Measurements from ENCODE around the gene UBTD1. TPM values are rescaled to one million over a fixed set of nuclear protein-coding genes. Genes with fewer than 3 reads are reported as not detected.

The UBTD1 gene, protein sequence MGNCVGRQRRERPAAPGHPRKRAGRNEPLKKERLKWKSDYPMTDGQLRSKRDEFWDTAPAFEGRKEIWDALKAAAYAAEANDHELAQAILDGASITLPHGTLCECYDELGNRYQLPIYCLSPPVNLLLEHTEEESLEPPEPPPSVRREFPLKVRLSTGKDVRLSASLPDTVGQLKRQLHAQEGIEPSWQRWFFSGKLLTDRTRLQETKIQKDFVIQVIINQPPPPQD
- 37.8 and 52.3 TPM in 2 replicates for total RNA-seq

GRCh38 chr10:97498841-97499560, at the start of gene UBTD1:
Gene UBTD1, plus strand, starts transcription at chr10:97498924. Its CDS starts 280 bp downstream, at chr10:97499204.

DNA sequence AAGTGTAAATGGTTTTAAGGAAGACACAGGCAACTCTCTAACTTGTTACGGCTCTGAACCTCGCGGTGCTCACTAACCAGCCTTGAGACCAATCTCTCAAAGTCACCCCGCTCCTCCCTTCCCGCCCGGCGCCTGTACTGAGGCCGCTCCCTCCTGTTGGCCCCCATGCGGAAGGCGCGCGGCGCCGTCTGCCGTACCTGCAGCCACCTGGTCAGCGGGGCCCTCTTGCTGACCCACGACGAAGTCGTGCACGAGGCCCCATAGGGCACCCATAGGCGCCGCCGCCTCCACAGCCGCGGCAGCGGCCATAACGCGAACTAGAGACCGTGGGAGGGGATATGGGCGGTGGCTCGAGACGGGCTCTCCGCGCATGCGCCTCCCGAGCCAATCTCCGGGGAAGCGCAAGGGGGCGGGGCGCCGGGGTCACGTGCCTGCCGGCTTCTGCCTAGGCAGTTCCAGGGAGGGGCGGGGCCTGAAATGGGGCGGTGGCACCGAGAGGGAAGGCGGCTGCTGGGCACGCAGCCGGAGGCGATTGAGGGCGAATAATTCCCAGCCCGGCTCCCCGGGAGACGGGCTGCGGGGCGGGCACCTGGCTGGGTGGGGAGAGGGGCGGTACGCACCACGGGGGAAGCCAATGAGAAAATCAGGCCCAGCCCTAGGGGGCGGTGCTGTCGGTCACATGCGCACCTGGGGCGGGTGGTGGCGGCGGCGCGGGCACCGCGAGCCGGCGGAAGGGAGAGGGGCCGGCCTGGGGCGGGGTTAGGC, 466 bp upstream of the UBTD1 start, which contains the start of gene MMS19:
MMS19 (minus strand) TSS at position 347 of the 765 bp plus-strand sequence; CDS start at position 309, 38 bp downstream.

DNA sequence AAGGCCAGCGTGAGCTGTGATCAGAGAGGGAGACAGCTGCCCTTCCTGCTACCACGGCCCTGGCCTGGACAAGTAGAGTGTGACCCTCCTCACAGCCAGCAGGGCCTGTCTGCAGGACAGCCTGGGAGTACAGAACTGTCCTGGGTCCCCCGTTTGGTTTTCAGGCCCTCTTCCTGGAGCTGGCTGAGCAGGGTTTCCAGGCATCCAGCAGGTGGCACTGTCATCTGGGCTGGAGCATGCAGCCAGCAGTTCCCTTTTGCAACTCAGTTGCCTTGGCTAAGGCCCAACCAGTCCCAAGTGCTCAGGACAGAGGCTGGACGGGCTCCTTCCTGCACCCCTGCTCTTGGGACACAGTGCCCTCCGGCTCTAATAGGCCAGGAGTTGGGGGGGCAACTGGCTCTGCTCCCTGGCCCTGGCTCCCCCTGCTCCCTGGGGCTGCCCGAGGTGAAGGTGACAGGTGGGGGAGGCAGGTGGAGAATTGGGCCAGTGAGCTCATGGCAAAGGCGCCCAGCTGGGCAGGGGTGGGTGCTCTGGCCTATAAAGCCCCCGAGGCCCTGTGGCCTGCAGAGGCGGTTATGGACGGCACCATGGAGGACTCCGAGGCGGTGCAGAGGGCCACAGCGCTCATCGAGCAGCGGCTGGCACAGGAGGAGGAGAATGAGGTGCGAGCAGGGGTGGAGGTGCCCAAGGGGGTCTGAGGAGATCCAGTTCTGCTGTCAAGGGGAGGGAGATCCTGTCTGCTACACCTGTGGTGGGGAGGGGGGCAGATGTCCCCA, 73.7 kb downstream of the UBTD1 start, which contains the start of gene ANKRD2:
ANKRD2 (plus strand) TSS at position 566 of the 776 bp plus-strand sequence; CDS start at position 576, 10 bp downstream.

DNA sequence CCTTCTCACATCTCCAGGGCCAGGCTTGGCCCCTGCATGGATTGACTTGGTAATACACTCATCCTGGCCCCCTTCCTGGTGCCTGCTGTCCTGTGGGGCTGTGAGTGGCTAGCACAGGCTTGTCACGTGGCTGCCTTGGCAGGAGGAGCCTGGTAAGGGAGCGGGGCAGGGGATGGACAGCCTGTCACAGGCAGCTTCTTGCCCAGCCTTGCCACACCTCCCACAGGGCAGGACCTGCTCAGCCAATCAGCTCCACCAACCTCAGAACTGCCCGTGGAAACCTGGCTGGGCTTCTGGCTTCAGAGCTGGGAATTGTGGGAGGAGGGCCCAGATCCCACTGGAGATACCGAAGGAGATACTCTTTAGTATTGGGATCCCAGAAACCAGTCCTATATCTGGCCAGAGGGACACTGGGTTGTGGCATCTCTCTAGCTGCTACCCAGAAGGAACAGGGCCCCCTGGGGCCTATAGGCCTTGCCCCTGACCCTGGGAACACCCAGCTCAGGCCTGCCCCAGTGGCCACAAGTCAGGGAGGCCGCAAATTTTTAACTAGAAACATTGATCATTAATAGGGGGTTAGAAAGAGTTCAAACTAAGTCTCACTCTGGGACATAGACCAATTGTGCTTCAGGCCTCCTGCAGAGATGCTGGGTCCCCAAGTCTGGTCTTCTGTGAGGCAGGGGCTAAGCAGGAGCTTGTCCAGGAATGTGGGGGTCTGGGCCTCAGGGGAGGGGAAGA, 85.5 kb downstream of the UBTD1 start, which contains the start of gene HOGA1:
HOGA1 (plus strand) TSS at position 330 of the 738 bp plus-strand sequence; CDS start at position 645, 315 bp downstream.

DNA sequence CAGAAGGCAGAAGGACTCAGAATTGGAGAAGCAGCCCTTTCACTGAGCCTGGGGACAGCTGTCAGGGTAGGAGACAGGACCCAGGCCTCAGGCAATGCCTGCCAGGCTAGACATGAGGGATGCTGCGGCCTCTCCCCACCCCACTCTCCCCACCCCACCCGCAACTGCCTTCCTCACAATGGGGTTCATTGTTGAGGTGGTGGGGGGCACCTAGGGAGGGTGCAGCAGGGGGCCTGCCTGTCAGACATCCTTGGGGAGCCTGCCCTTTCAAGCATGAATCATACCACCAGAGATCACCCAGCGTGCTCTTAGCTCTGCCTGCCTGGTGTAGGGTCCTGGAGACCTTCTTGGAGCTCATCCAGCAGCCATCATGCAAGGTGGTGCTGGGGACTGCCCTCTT, 90.8 kb downstream of the UBTD1 start, which contains the start of gene C10orf62:
C10orf62 (plus strand) TSS at position 243 of the 400 bp plus-strand sequence. CDS start 177 bp downstream, outside the sequence.

Other genes starting within 250 kb of the UBTD1 start
- 2.3 and 3.6 TPM in 2 replicates for gene ARHGAP19, start 206.3 kb upstream of the UBTD1 start, total RNA-seq
- 2.7 and 5.5 TPM in 2 replicates for gene FRAT1, start 179.7 kb upstream of the UBTD1 start, total RNA-seq
- gene FRAT2, start 164.2 kb upstream of the UBTD1 start, total RNA-seq: 4.7 and 6.4 TPM in 2 replicates
- 5.3 and 11.1 TPM in 2 replicates for gene RRP12, start 97.6 kb upstream of the UBTD1 start, total RNA-seq
- gene PGAM1, start 72.7 kb upstream of the UBTD1 start, total RNA-seq: 316 and 578 TPM in 2 replicates
- 35.7 and 36.2 TPM in 2 replicates for gene EXOSC1, start 52.9 kb upstream of the UBTD1 start, total RNA-seq
- gene ZDHHC16, start 52.7 kb upstream of the UBTD1 start, total RNA-seq: 25.4 and 48.2 TPM in 2 replicates
- gene MMS19, start 502 bp upstream of the UBTD1 start, total RNA-seq: 75.6 and 88.4 TPM in 2 replicates
- gene ANKRD2, start 73.9 kb downstream of the UBTD1 start, total RNA-seq: 0.85 TPM in 1 of 2 replicates, not detected in the other
- 0.17 and 0.58 TPM in 2 replicates for gene HOGA1, start 85.5 kb downstream of the UBTD1 start, total RNA-seq
- gene C10orf62, start 90.8 kb downstream of the UBTD1 start, total RNA-seq: not detected in 2 replicates
- gene MORN4, start 134.6 kb downstream of the UBTD1 start, total RNA-seq: 3.9 and 33.7 TPM in 2 replicates
- gene PI4K2A, start 141.7 kb downstream of the UBTD1 start, total RNA-seq: 20.1 and 23.7 TPM in 2 replicates
- gene AVPI1, start 188.3 kb downstream of the UBTD1 start, total RNA-seq: 15.9 and 29.3 TPM in 2 replicates
- gene MARVELD1, start 214.8 kb downstream of the UBTD1 start, total RNA-seq: 60.7 and 71.5 TPM in 2 replicates
- gene ZFYVE27, start 238.2 kb downstream of the UBTD1 start, total RNA-seq: 10.0 and 15.4 TPM in 2 replicates

Data from pericardium fibroblast (primary cell).